GM21619 (cell line): ENCODE results near the gene KRT8.
"Not testable (repeated sequence)": the region's sequence is repeated elsewhere in the genome, so short reads cannot be mapped to it uniquely, and the experiment has no call there.

Experiments used
- ATAC-seq: cut with Tn5 transposase; IDR thresholded peaks from one replicate; pipeline ENCODE4 v1.9.1; 2021; ENCODE audit not compliant: unreplicated experiment

KRT8 gene

DNA sequence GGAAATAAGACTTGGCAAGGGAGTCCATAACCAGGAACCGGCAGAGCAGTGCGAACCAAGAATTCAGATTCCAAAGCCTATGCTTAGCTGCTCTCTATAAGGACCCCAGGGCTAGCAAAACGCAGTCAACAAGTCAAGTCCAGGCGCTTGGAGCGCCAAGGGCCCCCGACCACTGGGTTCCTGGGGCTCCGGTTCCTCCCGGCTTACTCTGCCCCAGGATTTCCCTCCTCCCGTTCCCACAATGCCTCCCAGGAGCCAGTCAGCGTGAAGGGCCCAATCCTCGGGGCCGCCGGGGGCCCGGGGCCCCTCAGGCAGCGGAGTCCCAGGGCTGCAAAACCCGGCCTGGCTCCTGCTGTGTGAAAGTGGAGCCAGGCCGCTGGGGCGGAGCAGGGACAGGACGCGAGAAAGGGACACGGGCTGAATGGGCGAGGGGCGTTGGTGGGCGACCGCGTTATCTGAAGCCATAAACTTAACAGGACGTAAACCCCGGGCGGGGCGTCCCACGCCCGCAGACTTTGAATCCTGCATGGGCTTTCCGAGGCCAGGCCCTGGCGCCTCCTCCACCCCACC, 1.5 kb downstream of the KRT8 start:
- no peak for ATAC-seq

DNA sequence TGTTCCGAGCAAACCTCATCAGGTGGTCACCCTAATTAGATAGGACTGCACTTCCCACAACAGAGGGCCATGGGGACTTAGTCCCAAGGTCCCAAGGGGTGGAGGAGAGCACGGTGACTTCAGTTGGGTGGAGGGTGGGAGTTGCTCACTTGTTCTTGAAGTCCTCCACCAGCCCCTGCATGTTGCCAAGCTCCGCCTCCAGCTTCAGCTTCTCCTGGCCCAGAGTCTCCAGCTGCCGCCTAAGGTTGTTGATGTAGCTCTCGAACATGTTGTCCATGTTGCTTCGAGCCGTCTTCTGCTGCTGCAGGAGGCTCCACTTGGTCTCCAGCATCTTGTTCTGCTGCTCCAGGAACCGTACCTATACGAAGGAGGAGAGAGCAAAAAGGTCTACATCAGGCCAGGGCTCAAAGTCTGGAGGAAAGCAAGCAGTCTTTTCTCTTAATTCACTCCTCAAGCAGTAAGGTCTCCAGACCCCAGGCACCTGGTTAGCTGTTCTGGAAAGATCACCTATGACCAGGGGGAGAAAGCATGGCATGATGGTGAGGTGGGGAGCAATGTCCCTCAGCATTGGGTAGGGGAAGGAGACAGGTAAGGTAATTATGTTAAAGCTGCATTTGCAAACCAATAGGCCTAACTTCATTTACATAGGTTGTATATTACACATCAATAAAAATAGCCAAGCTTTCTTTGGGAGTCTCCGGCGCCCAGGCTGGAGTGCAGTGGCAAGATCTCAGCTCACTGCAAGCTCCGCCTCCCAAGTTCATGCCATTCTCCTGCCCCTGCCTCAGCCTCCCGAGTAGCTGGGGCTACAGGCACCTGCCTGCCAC, 2.9 kb downstream of the KRT8 start:
- ATAC-seq = no peak

DNA sequence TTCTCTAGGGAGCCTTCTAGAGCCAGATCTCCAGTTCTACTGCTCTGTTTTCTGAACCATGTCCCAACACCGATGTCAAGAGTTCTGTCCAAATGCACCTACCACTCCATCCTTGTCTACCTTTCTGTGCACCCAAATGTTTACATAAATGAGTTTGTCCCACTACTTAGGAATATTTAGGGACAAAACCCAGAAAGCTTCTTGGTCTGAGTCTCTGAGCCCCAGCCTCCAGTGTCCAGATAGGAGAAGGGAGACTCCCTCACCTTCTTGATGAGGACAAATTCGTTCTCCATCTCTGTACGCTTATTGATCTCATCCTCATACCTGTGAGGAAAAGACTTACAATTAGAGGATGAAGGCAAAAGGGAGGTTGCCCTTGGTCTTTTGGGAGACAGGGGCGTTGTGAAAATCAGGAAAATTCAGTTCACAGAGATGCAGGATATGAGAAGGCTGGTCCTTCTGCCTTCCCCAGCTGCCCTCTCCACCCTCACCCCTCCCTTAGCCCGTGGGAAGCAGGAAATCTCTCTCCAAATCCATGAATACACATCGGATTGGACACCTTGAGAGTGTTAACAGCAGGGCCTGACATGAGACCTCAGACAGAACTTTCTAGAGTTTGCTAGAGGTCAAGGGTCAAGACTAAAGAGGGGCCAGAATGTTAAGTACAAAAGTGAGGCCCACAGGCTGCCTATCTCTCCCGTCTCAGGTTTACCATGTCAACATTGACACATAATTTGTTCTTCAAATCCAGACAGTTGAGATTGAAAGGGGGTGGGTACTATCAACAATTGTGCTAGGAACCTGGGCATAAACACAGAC, 3.8 kb downstream of the KRT8 start:
- ATAC-seq = no peak

DNA sequence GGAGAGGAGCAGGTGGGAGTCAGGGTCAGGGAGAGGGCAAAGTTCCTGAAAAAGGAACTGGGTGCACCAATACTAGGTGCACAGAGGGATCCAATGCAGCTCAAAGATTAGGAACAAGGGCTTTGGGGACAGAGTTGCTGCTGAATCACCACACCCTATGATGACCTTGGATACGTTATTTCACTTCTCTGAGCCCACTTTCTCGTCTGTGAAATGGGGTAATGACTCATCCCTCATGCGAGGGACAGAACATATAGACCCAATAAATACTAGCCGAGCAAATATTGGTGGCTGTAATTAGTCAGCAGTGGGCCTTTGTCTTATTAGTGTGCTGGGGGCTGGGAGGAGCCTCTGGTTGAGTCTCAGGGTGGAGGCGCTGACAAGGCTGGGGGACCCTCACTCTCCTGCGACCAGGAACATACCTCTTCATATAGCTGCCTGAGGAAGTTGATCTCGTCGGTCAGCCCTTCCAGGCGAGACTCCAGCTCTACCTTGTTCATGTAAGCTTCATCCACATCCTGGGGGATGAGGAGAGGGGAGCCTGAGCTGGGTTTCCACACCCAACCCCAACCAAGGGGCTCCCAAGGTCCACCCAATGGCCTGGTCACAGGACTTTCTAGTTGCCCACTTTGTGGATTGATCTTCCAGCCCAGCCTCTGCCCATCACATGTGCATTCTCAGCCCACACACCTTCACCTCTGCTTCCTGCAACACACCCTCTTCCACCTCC, 4.5 kb downstream of the KRT8 start:
- no peak for ATAC-seq

DNA sequence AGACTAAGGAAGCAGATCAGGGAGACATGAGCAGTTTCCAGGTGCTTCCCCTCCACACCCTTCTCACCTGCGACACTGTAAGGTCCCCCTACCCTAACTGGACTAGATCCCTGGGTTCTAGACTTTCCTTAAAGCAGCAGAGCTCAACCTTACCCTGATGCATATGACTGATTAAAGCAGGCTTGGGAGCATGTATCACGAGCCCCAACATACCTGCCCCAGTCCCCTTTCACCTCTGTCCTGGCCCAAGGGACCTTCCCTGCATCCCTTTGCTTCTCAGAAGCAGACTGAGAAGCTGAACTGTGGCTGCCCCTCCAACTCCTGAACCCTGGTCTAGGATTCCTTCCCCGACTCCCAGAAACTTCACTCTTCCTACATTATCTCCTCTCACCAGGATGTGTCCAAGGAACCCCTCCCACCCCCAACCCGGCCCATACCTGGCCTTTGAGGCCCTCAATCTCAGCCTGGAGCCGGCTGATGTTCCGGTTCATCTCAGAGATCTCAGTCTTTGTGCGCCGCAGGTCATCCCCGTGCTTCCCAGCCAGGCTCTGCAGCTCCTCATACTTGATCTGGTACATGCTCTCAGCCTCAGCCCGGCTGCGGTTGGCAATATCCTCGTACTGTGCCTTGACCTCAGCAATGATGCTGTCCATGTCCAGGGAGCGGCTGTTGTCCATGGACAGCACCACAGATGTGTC, 5.4 kb downstream of the KRT8 start:
- no peak for ATAC-seq

DNA sequence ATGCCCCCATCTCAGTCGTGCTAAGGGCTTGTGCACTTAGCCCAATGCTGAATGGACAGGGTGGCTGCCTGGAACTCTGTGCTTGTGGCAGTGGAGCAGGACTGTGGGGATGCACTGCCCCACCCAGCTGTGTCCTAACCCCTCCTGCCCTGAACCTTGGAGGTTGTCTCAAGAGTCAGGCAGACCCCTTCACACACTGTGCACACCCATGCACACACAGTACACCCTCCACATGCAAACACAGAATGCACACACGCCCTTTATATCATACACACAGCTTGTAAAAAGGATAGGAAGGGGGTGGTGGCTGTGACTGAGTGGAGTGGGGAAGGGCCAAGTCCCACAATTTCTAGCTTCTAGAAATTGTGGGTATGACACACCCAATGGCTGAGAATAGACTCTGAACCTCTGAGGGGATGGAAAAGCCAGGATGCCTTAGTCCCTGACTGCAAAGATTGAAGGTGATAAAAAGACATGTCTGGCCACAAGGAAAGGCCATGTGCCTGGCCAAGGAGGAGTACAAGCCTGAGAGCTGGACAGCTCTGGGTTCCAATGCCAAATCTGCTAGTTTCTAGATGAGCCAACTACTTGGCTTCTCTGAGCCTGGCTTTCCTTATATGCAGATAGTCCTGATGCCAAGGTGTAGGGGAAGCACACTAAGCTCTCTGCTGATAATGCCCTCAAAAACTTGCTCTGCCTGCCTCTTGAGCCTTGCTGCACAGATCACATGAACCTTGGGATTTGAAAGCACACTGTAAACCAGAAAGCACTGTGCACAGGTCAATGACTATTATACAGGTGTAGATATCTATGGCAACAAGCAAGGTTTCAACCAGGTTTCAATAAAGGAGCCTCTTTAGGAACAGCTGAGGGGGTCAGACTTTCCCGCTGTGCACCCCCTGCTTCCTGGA, 8.4 kb downstream of the KRT8 start:
- no peak for ATAC-seq

DNA sequence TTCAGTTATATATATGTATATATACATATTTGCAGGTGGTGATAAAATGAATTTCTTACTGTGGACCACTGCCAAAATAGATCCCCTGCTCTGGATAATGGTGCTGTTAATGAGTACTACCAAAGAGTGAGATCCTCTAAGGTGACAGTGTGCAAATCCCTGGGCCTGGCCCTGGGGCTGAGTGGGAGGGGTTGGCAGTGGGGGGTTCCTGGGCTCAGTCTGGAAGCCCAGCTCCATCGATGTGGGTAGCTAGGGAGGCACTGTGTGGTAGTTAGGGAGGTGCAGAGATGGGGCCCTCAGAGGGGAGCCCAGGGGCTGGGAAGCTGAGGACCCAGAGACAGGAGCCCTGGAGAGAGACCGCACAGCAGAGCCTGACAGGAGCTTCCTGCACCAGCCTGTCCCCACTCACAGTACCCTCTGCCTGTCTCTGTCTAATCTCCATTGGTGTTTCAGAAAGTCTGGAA, 9.1 kb downstream of the KRT8 start:
- ATAC-seq = no peak

DNA sequence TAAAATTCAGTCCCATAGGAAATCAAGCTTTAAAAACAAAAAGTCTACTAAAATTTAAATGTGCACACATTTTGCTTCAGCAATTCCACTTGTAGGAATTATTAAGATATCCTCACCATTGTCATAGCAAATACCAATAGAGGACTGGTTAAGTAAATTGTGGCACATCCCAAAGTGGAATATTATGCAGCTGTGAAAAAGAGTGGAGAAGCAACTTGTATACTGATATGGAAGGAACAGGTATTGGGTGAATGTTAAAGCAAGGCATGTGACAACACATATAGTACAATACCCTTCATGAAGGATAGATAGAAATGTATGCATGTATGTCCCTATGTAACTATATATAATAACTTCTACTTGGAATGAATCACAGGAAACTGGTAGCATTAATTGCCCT, 11.9 kb downstream of the KRT8 start:
- no peak for ATAC-seq

DNA sequence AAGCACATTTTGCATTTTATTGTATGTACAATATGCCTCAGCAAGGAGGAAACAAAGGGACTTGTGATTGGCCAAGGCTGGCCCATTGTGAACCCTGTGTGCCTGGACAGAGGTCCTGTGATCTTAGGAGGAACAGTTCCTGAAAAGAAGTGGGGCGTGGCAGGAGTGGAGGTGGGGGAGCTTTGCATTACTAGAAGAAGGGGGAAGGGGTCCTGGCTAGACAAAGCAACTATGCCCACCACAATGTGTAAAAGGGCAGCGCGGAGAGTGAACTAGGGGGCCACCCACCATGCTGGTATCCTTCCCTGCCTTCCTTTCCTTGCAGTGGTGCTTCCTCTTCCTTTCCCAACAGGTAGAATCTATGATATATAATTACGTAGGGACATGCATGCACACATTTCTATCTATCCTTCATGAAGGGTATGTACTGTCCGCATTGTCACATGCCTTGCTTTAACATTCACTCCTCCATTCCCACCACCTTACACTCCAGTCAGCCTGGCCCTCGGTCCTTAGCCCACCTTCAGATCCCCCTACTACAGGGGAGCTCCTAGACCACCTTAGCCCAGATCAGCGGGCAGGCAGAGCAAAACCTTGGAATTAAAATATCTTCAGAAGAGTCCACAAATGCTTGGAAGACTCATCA, 12.5 kb downstream of the KRT8 start:
- ATAC-seq = no peak

DNA sequence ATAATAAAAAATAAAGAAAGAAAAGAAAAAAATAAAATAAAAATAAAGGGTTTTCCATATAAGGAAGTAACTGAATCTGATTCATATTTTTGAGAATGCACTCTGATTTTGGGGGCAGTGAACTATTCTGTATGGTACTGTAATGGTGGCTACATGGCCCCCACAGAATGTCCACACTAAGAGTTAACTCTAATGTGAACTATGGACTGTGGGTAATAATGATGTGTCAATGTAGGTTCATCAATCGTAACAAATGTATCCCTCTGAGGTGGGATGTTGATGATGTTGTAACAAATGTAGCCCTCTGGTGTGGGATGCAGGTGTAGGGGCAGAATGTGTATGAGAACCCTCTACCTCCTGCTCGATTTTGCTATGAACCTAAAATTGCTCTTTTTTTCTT, 13.8 kb downstream of the KRT8 start:
- no peak for ATAC-seq

DNA sequence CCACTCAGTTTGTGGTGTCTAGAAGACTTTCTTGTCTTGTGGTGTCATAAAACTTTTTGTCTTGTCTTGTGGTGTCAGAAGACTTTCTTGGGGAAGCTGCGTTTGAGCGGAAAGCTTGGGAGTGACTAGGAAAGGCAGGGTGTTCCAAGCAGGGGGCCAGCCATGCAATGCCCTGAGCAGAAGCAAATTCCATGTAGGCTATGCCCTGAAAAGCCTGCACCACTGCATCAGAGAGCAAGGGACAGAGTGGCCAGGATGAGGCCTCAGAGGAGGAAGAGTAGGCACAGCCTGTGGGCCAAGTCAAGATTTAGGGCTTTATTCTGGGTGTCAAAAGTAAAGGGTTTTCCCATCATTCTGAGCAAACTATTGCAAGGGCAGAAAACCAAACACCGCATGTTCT, 14.5 kb downstream of the KRT8 start:
- ATAC-seq = no peak

DNA sequence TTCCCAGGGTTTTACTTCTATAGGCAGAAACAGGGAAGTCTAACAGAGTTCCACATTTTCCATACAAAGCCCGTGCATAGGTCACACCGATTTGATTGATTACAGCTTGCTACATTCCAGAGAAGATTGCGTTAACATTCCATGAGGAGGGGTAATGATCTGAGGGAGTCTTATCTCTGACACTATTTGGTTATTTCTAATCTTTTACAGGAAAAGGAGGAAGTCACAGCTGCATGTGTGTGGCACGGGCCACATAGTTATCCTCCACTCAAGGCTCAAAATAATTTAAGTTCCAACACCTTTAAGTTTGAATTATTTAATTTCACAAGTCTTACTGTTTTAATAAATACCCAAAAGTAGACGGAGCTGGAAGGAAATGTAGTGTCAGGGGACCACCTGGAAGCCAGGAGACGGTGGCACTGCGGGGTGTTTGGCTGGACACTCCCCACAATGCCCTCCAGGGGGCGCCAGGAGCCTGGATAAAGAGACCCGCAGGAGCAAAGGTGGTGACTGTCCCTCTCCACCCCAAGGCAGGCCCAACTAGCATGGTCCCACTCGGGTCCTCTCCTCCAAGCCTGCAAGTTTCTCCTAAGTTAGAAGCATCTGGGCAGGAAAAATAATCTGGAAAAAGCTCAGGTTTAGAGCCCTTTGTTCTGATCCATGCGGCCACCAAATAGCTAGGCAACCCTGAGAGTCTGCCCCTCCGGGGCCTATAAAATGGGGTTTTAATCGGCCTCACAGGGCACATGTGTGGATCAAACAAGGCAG, 20.2 kb downstream of the KRT8 start:
- no peak for ATAC-seq

DNA sequence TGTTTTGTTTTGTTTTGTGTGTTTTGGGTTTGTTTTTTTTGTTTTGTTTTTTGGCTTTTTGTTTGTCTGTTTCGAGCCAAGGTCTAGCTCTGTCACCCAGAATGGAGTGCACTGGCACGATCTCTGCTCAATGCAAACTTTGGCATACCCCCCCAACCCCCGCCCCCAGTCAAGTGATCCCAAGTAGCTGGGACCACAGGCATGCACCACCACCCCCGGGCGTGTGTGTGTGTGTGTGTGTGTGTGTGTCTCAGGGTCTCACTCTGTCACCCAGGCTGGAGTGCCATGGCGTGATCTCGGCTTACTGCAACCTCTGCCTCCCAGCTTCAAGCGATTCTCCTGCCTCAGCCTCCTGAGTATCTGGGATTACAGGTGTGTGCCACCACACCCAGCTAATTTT, 24.4 kb downstream of the KRT8 start:
- not testable (repeated sequence) for ATAC-seq

DNA sequence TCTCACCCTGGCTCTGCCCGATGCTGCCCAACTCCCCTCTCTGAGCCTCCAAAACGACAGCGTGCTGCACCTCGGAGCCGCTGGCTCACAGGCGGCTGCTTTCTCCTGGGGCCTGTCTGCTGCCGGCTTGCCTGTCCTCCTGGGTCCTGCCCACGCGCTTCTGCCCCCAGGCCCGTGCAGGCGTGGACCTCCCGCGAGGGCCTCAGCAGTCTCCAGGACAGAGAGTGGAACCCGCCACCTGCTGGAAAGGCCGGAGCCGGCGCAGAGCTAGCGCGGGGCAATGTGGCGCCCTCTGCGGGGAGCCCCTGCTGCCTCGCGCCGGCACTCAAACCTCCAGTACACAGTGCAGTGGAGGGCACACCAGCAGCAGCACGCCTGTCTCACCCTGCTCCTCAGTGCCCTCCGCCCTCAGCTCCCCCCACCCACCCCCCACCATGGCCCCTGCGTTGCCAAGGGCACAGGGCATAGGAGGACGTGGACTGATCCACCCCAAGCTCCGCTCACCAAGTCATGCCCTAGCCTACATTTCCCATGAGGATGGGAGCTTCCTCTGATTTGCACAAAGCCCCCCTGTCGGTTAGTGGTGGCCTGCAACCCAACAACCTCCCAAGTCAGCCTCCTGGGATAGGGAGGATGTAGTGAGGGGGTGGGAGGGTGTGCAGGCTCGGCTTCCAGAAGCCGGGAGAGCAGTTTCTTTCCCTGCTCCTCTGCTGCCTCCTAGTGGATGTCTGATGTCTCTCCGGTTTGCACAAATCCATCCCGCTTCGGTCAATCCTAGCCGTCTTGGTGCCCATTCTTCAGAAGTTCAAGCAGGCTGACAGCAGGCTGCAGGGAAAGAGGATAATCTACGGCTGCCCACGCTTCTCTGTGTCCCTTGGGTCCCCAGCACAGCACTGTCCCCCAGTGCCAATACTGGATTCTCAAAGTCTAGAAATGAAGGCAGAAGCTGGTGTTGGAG, 25.2 kb downstream of the KRT8 start:
- ATAC-seq = peak; percentile 47

DNA sequence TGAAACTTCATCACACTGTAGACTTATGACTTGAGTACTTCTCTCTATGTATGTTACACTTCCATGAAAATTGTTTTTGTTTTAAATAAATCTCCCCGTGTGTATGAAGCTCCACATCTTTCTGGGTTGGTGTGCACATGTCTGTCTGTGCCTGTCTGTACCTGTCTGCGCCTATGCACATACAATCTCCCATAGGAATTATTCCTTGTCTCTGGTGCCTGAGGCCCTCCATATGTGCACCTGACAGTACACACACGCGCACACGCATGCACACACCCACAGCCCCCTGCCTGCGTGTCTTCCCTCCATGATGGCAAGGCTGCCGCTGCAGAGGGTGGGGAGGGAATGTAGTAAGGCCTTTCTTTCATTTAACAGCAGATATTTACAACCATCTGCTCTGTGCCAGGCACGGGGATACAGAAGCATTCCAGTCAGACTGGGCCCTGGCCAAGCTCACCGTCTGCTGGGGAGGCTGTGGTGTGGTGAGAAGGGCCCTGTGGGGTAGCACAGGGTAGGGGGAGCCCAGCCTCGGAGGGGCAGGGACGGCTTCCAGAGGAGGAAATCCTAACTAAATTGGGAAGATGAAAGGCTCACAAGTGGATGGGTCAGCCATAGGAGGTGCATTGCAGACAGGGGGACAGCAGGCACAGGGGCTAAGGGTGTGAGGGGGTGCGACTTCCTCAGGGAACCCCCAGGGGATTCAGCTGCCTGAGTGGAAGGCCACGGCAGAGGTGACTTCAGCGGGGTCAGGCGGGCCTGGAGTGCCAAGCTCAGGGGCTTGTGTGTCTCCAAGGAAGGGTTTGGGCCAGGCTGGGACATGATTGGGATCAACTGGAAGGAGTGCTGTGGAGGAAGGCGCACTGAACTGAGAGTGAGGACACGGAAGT, 26.1 kb downstream of the KRT8 start:
- no peak for ATAC-seq

DNA sequence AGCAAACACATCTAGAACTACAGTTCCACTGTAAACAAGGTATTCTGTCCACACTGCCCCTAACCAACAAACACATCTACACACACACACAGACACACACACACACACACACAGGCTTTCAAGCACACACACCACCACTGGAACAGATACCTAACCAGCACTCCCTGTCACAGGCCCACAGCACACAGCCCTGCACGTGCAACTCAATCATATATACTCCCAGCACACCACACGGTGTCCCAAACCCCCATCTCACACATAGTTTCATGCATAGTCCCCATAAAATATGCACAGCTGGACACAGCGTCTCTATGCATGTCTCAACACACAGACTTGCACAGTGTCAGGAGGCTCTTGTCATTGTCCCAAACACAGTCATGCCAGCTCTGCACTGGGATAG, 27.6 kb downstream of the KRT8 start:
- ATAC-seq = no peak
